SK-N-MC (cell line): ENCODE data around the gene FNDC3B.

ENCODE experiments used
- DNase-seq: peaks from one replicate; pipeline ENCODE4 v3.0.0-alpha.2; 2011; ENCODE audit warnings: low read depth, low spot score
- H3K27ac ChIP-seq: fragments of 200-600 bp; sonication (generic); 2 replicates; pipeline ENCODE4 v1.5.1; 2016; ENCODE audit warnings: mixed run types
- H3K36me3 ChIP-seq: fragments of 200-600 bp; sonication (generic); 2 replicates; pipeline ENCODE4 v1.6.1; 2017; ENCODE audit warnings: antibody characterized with exemption, low read length, mixed read lengths; ENCODE audit not compliant: insufficient read depth
- H3K4me3 ChIP-seq: fragments of 200-600 bp; sonication (generic); 2 replicates; pipeline ENCODE4 v1.5.1; 2016
- H3K9ac ChIP-seq: fragments of 200-600 bp; sonication (generic); 2 replicates; pipeline ENCODE4 v1.8.0; 2017; ENCODE audit warnings: mixed run types, mixed read lengths; ENCODE audit not compliant: insufficient read length
- H3K9me3 ChIP-seq: fragments of 200-600 bp; sonication (generic); 2 replicates; pipeline ENCODE4 v1.6.1; 2017; ENCODE audit warnings: low read depth, mild to moderate bottlenecking, antibody characterized with exemption, low read length, moderate library complexity, mixed read lengths
- EZH2 ChIP-seq: fragments of 200-600 bp; sonication (generic); IDR thresholded peaks from one replicate; pipeline ENCODE4 v1.6.1; 2017; ENCODE audit warnings: antibody characterized with exemption
- FOXP2 ChIP-seq: optimal IDR thresholded peaks from 2 replicates; pipeline ENCODE3; 2011; ENCODE audit warnings: mild to moderate bottlenecking, moderate library complexity; ENCODE audit not compliant: insufficient read depth; ENCODE audit errors: extremely low read length, control extremely low read depth
- POLR2AphosphoS5 ChIP-seq: IDR thresholded peaks from 2 replicates; pipeline ENCODE4 v1.6.1; 2012; ENCODE audit warnings: mild to moderate bottlenecking, low read depth, low read length, borderline replicate concordance

FNDC3B gene

DNA sequence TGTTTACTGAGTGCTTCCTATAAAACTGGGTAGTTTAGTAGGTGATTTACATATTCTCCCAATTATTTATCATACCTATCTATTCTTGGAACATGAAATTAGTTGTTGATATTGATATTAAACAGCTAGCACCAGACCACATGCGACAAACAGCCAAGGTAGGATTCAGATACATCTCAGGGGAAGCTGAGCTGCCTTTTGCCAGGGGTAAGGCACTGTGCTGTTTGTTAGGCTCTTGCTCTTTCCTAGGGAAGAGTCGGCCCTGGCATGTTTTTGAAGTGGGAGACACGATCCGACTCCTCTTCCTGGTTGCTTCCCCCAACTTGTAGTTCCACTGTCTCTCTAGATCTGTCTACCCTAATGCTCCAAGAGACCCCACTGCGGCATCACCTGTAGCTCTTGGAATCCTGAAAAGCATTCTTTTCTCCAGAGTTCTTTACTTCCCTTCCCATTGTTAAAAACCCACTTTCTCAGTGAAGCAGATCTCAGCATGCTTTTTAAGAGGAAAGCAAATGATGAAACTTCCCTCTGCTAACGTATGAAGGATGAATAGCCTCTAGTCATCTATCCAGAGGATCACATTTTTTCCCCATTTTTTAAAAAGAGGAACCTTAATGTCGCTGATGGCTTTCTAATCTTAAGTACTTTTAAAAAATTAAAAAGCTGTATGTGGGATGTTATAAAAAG lies 270.5 kb downstream of the FNDC3B start:
- Histone ChIP-seq H3K4me3 (no peak overlapping the region), H3K9ac (no peak overlapping the region), H3K9me3 (no peaks in the 10 kb centered on the region), H3K36me3 (peaks cover 39% of the 10 kb centered on the region), H3K27ac (no peak overlapping the region)
- TF ChIP-seq POLR2AphosphoS5 (no peak), EZH2 (no peak), FOXP2 (no peak)
- no peak for DNase-seq

DNA sequence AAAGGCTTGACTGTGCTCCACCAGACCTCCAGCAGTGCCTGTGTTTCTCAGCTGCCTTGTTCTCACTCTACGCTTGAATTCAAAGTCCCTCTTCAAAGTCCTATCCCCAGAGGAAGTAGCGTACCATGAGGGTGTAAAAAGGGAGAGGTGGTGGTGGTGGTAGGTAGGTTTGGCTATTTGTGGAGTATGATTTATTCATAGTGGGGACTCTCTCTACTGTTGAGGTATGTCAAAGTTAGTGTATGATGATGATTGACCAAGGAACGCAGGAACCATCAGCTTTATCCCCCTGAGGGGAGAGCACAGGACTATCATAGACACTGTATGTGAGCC lies 271.0 kb downstream of the FNDC3B start:
- H3K4me3 ChIP-seq: no peak overlapping the region
- H3K9me3 ChIP-seq: no peaks in the 10 kb centered on the region
- DNase-seq: no peak
- H3K27ac ChIP-seq: no peak overlapping the region
- no peak for TF ChIP-seq EZH2
- TF ChIP-seq FOXP2: no peak
- TF ChIP-seq POLR2AphosphoS5: no peak
- peaks cover 40% of the 10 kb centered on the region for H3K36me3 ChIP-seq
- no peak overlapping the region for H3K9ac ChIP-seq

DNA sequence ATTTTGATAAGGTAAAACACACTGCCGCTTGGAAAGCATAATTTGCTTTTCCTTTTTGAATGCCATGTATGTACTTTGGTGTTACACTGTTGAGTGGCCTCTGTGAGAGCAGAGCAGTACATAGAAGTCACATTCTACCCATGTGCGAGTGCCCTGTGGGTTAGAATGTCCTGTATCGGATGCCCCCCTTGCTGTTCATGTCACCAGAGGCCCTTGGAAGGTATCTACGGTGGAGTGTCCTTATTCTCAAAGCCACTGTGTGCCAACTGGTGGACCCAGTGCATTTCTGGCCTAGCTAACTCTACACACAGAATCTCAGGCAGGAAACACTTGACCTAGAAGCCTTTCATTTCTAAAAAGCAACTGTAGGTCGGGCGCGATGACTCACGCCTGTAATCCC lies 271.8 kb downstream of the FNDC3B start:
- Histone ChIP-seq H3K36me3 (peaks cover 42% of the 10 kb centered on the region), H3K4me3 (no peak overlapping the region), H3K9ac (no peak overlapping the region), H3K27ac (no peak overlapping the region), H3K9me3 (no peaks in the 10 kb centered on the region)
- TF ChIP-seq FOXP2 (no peak), POLR2AphosphoS5 (no peak), EZH2 (no peak)
- DNase-seq: no peak

DNA sequence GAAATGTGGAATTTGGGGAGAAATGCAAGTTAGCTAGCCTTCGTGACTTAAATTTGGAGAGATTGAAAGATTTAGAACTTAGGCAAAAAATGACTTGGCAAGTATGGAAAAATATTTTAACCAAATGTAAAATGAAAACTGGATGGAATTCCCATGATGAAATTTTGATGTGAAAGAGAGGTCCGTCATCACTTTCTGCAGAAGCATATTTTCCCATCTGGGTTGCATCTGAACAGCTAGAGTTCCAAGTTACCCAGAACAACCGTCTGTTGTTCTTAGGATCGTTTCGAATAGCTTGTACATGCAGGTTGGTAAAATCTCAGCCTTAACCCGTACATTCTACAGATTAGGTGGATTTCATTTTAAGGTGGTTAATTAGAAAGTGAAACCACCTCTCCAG lies 272.6 kb downstream of the FNDC3B start:
- no peak overlapping the region for H3K4me3 ChIP-seq
- peaks cover 41% of the 10 kb centered on the region for H3K36me3 ChIP-seq
- no peak for TF ChIP-seq EZH2
- no peak for TF ChIP-seq POLR2AphosphoS5
- no peak for TF ChIP-seq FOXP2
- no peak overlapping the region for H3K27ac ChIP-seq
- H3K9me3 ChIP-seq: no peaks in the 10 kb centered on the region
- no peak for DNase-seq
- H3K9ac ChIP-seq: no peak overlapping the region

- no peak for DNase-seq
- TF ChIP-seq FOXP2: no peak
- TF ChIP-seq EZH2: no peak
- TF ChIP-seq POLR2AphosphoS5: no peak
- Histone ChIP-seq H3K9me3 (no peaks in the 10 kb centered on the region), H3K4me3 (no peak overlapping the region), H3K36me3 (peaks cover 35% of the 10 kb centered on the region), H3K9ac (no peak overlapping the region), H3K27ac (no peak overlapping the region)
These were observed 273.3 kb downstream of the FNDC3B start for GRCh38 chr3:172312711-172313110.

DNA sequence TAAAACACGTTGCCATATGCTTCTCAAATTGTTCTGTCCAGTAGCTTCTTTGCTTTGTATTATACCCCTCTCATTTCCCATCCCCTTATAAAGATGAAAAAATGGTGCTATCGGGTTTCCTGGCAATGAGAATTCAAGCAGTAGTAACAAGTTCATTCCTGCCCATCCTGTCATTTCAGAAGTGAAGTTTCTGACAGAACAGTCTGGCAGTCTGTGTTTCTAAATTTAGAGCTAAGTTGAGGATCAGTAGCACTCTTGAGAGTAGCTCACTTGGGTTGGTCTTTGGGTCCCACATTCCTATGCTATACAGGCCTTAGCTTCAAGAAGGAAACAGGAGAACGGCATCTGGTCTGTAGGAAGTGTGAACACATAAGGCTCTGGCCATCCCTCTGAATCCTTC lies 274.3 kb downstream of the FNDC3B start:
- Histone ChIP-seq H3K36me3 (peaks cover 33% of the 10 kb centered on the region), H3K27ac (no peak overlapping the region), H3K9me3 (no peaks in the 10 kb centered on the region), H3K4me3 (no peak overlapping the region), H3K9ac (no peak overlapping the region)
- no peak for TF ChIP-seq POLR2AphosphoS5
- no peak for TF ChIP-seq FOXP2
- TF ChIP-seq EZH2: no peak
- DNase-seq: no peak

DNA sequence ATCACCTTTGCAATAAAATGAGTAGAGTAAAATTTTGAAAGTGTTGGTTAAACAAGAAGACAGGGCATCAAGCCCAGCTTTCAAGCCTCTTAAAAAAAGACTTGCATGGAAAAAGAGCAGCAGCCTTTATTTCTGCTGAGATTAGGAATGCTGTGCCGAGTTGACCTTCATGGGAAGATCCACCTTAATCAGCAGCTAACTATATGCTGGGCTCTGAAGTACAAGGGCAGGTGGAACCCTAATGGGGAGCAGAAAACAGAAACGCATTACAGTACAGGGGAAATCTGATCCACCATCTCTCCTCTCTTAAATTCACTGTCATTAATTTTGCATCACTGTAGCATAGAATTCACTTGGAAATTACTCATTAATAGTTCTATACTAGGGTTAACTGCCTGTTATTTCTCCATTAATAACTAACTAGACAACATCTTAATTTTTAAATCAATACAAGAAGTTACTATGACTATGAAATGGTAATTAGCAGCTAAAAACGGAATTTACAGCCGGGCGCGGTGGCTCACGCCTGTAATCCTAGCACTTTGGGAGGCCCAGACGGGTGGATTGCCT lies 275.3 kb downstream of the FNDC3B start:
- no peak overlapping the region for H3K4me3 ChIP-seq
- H3K27ac ChIP-seq: no peak overlapping the region
- no peak for DNase-seq
- H3K36me3 ChIP-seq: peaks cover 30% of the 10 kb centered on the region
- TF ChIP-seq EZH2 (no peak), FOXP2 (no peak), POLR2AphosphoS5 (no peak)
- no peaks in the 10 kb centered on the region for H3K9me3 ChIP-seq
- no peak overlapping the region for H3K9ac ChIP-seq

DNA sequence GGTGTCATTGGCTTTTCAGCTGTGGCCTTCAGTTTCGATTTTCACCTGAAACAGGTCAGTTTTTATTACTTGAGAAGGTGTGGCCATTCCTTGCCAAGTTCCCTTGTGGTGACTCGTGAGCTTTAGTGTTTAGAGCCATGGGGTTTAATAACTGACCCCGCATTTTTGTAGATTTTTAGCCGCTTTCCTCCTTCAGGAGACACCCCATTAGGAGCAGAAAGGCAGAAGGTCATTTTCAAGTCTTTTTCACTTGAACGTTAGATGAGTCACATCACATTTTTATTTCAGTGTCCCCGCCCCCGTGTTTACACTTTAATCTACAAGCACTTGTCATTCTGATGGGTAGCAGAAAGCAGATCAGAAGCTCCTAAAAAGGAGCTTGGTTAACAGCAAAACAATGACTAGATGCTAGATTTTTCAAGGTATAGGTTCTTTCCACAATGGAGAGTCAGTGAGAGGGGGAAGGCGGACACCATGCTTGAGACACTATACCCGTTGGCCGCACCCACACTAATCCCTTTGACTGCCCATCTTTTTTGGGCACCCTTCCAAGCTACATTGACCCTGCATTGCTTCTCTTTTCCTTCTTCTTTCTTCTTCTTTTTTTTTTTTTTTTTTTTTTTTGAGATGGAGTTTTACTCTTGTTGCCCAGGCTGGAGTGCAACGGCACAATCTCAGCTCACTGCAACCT lies 276.2 kb downstream of the FNDC3B start:
- no peak for DNase-seq
- Histone ChIP-seq H3K9me3 (no peaks in the 10 kb centered on the region), H3K36me3 (peaks cover 27% of the 10 kb centered on the region), H3K4me3 (no peak overlapping the region), H3K9ac (no peak overlapping the region), H3K27ac (no peak overlapping the region)
- TF ChIP-seq FOXP2 (no peak), POLR2AphosphoS5 (no peak)

GRCh38 chr3:172316758-172317157 lies 277.4 kb downstream of the FNDC3B start:
- Histone ChIP-seq H3K9ac (no peak overlapping the region), H3K27ac (no peak overlapping the region), H3K4me3 (no peak overlapping the region), H3K9me3 (no peaks in the 10 kb centered on the region), H3K36me3 (peaks cover 18% of the 10 kb centered on the region; the same call in 1 of the 2 replicates)
- no peak for DNase-seq
- TF ChIP-seq POLR2AphosphoS5 (no peak), EZH2 (no peak), FOXP2 (no peak)
